HG03095 (cell line): Measurements from ENCODE around the gene PAX5.
"Not testable (repeated sequence)": the region's sequence is repeated elsewhere in the genome, so short reads cannot be mapped to it uniquely, and the experiment has no call there.

ENCODE experiments used
- ATAC-seq: cut with Tn5 transposase; IDR thresholded peaks from one replicate; pipeline ENCODE4 v1.9.1; 2021; ENCODE audit warnings: moderate library complexity; ENCODE audit not compliant: unreplicated experiment

PAX5 gene

DNA sequence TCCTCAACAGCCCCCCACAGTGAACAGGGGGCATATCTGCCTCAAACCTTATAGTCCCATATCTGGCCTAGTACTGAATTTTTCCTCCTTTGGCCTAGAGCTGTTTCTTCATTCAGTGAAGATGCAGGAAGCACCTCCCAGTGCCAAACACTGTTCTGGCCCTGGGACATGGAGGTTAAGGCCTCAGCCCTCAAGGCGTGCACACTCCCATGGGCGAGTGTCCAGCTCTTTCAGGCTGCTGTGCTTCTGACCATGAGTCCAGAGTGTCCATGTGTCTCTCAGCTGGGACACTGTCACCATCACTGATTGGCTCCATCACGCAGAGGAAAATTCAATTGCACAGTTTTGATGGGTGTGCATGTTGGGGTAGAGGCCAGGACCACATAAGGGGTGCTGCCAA, 151.5 kb downstream of the PAX5 start:
- no peak for ATAC-seq

DNA sequence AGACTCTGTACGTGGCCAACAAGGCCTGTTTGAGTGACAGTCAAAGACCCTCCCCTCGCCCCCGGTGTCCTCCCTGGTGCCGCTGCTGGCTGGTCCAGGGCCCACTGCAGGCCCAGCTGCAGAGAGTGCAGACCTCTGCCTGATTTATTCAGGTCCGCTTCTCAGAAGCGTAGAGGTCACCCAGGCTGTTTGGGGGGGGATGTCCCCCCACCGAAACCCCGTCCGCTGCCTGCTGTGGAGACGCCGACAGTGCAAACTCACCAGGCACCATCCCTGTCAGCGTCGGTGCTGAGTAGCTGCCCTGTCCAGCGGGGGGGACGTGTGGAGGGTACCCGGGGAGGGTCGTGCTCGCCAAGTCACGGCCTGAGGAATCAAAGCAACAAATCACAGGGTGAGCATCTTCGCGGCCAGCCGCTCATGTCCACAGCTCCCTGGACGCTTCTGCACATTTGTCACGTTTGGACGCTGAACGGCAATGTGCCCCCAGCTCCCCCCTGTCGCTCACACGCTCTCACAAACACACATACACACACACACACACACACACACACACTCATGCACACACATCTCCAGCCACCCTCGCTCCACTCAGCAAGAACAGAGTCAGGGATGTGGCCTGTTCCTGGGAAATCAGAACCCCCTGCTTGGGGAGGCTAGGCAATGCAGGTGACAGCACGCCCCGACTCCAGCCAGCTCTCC, 152.2 kb downstream of the PAX5 start:
- ATAC-seq, result no peak

DNA sequence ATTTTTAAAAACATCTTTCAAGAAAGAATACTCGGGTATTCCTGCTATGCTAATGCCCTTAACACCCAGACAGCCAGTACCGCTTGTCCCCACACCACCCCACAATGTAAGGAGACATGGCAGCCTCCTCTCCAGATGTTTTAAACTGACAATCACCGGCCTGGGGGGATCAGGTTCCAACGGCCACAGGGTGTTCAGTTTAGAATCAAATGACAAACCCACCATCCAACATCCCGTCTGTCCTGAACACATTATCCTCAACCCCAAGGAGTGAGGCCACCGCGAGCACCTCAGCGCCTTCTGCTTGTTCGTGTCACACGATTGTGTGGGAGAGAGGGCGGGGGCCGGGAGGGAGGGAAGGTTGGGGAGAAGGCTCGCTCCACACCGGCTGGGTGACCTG, 152.8 kb downstream of the PAX5 start:
- ATAC-seq, result no peak

DNA sequence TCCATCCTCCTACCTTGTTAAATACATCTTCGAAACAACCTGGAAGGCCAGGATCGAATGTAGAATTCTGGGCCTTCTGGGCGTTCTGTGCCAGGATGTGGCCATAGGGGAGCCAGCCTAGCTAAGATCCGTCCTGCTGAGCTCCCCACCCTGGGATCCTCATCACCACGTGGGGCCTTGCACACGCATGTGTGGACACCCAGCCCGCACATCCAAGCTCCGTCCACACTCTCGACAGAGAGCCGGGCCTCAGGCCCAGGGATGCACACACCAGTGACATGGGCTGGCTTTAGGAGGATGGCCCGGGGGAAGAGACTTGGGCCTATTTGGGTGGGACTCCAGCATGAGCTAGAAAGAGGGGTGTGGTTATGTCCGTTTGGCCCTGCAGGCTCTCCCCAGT, 154.0 kb downstream of the PAX5 start:
- no peak for ATAC-seq

DNA sequence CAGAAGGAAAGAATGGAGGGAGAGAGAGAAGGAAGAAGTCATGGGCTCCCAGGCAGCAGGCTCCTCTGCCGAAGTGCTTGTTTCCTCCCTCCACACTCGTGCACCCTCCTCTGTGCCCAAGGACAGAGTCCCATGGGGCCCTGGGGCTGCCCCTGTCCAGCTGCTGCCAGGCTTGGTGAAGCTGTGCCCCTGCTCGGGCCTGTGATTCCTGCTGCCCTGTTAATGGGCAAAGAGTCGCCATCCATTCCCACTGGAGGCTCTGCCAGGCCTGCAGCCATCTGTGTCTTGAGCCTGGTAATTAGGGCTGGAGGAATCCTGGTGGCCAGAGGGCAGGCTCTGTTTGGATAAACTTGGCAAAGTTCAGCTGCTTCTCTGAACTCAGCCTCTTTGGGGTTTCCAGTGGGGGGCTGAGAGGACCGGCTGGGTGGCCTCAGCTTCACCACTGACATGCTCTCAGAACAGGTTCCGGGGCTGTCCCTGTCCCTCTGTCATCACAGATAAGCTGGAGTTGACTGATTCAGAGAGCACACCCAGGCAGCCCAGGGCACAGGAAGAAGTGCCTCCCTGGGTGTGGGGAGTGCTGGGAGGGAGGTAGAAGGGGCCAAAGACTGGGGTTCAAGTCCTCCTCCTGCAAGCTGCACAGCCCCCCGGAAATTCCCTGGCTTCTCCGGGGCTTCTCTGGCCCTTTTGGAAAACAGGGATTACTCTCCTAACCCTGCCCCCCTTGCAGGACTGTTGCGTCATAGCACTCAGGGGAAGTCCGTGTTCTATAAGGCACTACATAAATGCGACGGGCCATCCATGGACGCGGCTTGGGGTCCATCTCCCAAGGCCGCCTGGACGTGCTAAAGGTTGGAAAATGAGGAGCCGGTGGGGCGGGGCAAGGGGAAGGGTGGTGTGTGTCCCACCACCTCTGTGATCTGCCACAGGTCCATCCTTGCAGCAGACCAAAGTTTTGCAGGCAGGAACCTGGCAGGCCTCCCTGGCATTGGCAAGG, 154.8 kb downstream of the PAX5 start:
- peak; percentile 59 for ATAC-seq

DNA sequence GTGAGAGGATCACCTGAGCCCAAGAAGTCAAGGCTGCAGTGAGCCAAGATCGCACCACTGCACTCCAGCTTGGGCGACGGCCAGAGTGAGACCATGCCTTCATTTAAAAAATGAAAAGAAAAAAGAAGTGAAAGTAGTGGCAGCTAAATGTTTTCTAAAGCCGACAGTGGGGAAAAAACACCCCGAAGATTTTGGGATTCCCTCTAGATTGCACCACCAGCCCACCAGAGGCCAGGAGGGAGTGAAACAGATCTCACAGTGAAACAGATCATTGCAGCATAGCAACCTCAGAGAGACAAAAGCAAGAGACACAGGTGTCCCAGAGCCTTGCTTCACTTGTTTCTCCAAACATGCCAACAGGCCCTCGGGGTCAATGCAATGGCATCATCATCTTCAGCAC, 156.8 kb downstream of the PAX5 start:
- ATAC-seq, result no peak

DNA sequence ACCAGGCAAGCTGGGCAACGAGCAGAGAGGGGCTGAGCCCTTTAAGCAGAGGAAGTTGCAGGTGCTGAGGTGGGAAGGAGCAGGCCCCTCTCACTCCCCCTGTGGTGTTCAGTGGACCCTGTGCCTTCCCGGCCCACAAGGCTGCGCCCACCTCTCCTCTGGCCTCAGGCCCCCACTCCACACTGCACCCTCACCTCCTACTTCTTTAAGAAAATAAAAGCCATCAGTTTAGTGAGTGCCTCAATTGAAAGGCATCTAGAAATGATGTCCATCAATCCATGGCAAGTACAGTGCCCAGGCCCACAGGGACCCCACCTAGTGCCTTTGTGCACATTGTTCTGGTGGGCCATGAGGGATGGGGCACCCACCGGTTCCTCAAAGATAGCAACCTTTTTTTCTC, 158.0 kb downstream of the PAX5 start:
- ATAC-seq, result no peak

DNA sequence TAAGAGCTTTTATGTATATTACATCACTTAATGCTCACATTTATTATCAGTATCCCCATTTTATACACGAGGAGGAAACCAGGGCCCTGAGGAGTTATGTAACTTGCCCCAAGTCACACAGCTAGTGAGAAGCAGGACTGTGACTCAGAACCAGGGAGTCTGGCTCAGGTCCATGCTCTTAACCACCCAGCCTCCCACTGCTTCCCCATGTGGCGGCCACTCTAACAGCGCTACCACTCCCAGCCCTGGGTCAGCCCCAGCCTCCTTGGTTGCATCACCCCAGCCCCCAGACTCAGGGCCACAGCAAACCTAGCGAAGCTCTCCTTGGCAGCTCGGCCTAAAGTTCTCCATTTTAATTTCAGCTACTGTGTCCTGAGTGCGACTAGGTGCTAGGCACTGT, 159.1 kb downstream of the PAX5 start:
- no peak for ATAC-seq

DNA sequence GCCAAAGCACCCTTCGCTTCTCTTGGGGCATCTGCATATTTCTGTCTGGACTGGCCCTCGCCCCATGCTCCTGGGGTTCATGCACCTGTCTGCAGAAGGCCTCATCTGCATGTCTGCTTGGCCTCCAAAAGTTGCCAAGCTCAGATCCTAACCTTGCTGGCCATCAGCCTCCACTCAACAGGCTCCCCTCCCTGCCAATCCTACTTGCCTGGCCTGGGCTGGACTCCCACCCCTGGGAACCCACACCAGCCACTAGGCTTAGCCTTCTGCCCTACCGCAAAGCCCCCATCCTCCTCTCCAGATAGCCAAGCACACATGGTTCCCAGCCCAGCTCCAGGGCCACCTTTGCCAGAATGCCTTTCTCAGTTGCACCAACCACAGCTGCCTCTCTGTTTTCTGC, 159.8 kb downstream of the PAX5 start:
- no peak for ATAC-seq

DNA sequence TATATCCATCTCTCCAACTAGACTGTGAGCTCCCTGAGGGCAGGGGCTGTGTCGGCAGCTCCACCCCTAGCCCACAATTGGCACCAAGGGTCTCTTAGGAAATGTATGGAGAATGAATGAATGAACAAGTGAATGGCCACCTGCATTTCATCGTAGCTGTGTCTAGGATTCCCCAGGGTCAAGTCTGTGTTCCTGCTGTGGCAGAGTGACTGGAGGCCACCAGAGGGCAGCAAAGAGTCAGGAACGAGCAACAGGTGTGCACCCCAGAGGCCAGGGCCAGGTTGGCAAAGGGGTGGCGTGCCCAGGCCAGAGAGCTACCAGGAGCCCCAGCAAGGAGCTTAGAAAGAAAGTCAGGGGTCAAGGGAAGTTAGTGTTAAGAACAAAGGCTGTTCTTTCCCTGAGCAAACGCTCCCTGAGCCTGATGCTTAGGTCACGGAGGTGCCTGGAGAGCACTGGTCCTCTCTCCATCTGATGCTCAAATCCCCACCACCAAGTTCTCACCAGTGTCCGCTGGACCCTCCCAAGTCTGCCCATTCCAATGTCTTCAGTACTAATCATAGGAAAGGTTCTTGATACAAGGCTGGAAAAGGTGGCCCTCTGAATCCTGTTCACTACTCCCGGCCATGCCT, 160.7 kb downstream of the PAX5 start:
- ATAC-seq, result no peak

DNA sequence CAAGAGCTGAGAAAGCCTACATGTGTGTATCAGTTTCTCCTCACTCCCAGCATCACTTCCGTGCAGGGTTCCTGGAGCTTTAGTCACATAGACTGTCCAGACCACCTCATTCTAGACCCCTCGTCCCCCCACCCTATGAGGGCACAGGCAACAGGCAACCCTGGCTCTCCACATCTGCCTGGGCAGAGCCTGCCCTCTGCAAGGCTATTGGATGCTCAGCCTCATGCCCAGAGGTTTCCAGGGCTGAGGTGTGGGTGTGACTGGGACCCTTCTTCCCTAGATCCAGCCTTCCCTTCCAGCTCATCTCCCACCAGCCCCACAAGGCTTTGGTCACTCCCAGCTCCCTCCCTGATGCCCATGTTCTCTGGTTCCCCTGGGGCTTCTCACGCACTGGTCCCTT, 161.4 kb downstream of the PAX5 start:
- ATAC-seq, result no peak

DNA sequence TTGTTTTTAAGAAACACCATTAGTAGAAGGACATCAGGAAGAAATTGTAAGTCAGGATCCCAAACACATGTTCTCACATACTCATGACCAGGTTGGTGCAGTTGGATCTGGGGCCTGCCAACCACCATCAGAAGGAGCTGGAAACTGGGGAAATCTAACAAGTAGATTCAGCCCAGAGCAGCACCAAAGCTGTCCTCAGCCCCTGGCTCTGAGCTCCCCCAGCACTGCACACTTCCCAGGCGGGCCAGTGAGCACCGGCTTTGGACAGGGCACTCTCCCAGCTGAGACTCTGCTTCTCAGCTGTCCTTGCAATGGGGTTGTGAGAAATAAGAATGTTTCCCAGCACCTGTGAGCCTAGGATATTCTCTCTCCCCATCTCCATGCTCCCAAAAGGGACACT, 162.5 kb downstream of the PAX5 start:
- no peak for ATAC-seq

DNA sequence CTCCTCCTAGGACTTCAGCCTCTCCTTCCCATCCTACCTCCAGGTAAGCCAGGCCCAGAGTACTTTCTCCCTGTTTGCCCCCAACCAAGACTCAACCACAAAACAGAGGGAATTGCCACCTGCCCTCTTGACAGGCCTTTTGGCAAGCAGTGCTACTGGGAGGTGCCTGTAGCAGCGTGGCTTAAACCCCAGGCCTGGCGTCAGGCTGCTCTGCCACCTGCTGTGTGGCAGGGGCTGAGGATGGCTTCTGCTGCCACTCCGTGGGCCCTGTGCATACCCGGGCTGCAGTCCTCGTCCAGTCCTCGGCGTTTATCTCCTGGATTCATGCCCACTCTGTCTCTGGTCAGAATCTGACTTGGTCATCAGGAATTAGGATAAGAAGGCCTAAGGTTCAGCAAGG, 163.1 kb downstream of the PAX5 start:
- ATAC-seq, result no peak

DNA sequence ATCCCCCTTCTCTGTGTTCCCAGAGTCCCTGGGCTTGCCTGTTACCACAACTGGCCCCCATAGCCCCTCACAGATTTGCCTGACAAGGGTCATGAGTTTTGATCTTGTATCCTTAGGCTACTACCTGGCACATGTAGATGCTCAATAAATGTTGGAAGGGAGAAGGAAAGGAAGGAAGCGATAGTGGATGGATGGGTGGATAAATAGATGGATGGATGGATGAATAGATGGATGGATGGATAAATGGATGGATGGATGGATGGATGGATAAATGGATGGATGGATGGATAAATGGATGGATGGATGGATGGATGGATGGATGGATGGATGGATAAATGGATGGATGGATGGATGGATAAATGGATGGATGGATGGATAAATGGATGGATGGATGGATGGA, 164.5 kb downstream of the PAX5 start:
- ATAC-seq, result not testable (repeated sequence)

DNA sequence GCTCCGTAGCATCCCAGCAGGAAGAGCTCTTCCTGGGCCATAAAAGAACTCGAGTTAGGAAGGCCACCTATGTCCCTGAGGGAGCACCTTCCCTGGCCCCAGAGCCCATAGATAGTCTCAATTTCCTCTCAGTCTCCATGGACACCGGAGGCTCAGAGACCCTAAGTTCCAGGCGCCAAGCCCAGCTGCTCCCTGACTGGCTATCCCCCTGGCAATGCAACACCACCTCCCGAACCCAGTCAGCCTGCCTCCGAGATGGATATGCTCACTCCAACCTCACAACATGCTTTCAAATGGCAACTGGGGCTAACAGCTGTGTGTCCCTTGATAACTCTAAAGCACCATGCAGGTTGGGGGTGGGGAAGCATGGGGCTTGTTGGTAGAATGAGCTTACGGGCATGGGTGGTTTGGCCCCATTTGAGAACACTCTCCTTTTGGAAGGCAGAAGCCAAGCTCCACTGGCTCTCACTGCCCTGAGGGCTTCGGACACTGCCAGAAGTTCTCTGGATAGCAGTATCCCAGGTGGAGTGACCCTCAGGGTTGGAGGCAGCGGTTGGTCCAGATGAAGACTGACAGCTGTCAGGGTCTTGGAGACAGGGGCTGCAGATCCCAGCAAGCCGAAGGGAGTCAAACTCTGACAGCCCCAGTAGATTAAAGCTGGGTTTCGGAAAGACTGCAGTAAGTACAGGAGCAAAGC, 165.3 kb downstream of the PAX5 start:
- ATAC-seq, result no peak

DNA sequence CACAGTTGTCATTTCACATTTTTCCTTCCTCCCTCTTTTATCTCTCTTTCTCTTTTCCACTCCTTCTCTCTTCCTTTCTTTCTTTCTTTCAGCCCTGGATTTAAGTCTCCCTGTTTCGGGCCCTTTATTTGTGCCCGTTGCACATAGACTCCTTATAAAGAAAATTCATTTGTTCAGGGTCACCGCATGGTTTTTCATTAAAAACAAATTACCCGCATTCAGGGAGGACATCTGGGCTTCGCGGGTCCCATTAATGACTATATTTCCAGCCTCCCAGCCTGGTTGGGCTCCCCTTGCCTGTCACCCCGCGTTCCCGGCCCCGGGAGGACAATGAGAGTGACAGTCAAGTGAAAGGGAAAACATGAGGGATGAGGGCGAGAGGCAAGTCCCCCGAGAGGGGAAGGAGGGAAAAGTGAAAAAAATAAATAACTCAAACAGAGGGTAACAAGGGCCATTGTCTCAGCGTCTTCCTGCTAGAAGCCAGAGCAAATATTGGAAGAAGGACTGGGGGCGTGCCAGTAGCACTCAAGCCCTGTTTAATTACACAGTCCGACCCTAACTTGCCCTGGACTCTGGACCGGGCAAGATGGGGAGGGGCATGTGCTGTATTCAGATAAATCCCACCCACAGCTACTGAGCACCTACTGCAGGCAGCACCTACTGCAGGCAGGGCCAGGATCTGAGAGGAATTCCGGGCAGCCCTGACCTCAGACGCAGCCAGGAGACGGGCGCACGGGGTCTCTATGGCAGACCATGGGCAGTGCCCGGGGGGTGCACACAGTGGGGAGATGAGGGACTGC, 166.2 kb downstream of the PAX5 start:
- ATAC-seq, result no peak

DNA sequence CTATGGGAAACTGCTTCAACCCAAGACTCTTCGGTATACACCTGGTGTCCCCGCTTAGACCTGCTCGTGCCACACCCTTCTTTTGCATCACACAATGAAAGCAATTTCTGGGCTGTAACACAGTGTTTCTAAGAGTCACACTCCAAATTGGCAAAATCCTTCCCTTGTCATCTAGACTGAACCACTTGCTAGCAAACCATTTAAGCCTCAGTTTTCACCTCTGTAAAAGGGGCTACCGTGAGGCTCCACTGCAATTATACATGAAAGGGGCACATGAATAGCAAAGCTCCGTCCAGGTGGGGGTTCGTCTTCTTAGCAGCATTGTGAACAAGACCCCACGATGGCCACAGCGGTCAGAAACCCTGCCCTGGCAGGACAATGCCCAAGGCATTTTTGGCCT, 166.8 kb downstream of the PAX5 start:
- ATAC-seq, result no peak

DNA sequence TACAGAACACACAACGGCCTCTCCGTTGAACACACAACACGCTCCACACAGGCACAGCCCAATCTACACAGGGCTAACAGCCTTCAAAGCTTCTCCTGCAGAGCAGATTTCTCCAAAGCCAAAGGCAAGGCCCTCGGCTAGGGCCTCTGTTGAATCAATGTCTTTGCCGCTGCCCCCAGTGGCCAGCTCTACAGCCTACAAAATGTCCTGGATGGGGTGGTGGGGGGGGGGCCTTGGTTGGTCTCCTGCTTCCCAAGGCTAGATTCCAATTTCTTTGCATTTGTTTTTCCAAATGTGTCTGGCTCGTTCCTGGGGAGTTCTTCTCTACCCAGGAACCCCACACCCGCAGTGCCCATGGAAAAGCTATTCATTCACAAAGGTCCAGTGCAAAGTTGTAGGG, 167.2 kb downstream of the PAX5 start:
- no peak for ATAC-seq

DNA sequence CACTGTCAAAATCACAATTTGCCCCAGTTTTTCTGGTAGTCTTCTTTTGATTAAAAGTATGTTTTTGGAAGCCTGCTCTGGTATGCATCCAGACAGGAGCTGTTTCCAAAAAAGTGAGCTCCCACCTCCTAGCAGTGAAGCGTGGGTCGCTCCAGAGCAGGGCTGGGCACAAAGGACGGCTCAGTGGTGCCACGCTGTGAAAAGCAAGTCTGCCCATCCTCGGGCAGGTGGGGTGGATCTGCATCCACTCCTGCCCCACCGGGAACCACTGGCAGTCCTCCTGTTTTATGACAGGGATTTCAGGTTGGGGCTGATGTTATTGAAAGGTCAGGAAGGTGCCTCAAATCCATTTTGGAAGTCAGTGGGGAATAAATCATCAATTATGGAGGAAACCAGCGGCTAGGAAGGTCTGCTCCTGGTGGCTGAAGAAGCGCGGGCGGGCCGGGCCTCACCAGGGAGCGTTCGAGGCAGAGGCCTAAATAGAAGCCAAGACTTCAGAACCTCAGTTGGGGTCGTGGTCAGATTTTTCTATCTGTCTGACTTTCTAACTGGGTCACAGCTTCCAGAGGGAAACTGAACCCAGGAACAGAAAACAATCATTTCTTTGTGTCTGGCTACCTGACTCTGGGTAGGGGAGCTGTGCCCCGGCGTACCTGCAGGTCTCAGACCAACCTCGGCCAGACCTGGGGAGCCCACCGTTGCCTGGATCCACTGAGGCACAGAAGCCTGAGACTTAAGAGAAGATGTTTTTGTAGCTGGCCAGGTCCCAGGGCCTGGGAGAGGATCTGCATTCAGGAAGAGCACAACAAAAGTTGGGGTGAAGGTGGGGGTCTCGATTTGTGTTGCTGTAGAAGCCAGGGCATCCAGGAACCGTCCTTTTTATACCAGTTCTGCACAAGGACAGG, 168.1 kb downstream of the PAX5 start:
- no peak for ATAC-seq
